H9 (cell line): ENCODE results near the gene ZBTB20. TPM values are rescaled to one million over a fixed set of nuclear protein-coding genes. Genes with fewer than 3 reads are reported as not detected.

Experiments
- DNase-seq: peaks from one replicate; pipeline ENCODE4 v3.0.0-alpha.2; 2017
- H2AFZ ChIP-seq: one replicate; pipeline ENCODE4 v1.6.1; 2013; ENCODE audit warnings: mild to moderate bottlenecking, low read length, control low read depth, moderate library complexity
- H2AK5ac ChIP-seq: 2 replicates; pipeline ENCODE4 v1.6.1; 2013; ENCODE audit warnings: low read length, control low read depth, mixed read lengths; ENCODE audit not compliant: insufficient read length
- H2BK120ac ChIP-seq: one replicate; pipeline ENCODE4 v1.6.1; 2013; ENCODE audit warnings: low read depth, mild to moderate bottlenecking, low read length, control low read depth, inconsistent platforms; ENCODE audit not compliant: poor library complexity, severe bottlenecking
- H2BK12ac ChIP-seq: 2 replicates; pipeline ENCODE4 v1.6.1; 2013; ENCODE audit warnings: low read length, control low read depth, mixed read lengths, low read depth; ENCODE audit not compliant: insufficient read length
- H2BK15ac ChIP-seq: 2 replicates; pipeline ENCODE4 v1.6.1; 2013; ENCODE audit warnings: low read depth, low read length, control low read depth
- H2BK20ac ChIP-seq: one replicate; pipeline ENCODE4 v1.6.1; 2013; ENCODE audit warnings: low read depth, mild to moderate bottlenecking, low read length, control low read depth, inconsistent platforms; ENCODE audit not compliant: poor library complexity, severe bottlenecking
- H2BK5ac ChIP-seq: 2 replicates; pipeline ENCODE4 v1.6.1; 2013; ENCODE audit warnings: low read length, control low read depth, mixed read lengths; ENCODE audit not compliant: insufficient read length
- H3K14ac ChIP-seq: 2 replicates; pipeline ENCODE4 v1.6.1; 2013; ENCODE audit warnings: low read length, control low read depth; ENCODE audit not compliant: insufficient read depth
- H3K18ac ChIP-seq: 2 replicates; pipeline ENCODE4 v1.6.1; 2013; ENCODE audit warnings: low read depth, mild to moderate bottlenecking, mixed read lengths, low read length, control low read depth; ENCODE audit not compliant: insufficient read length
- H3K23ac ChIP-seq: 2 replicates; pipeline ENCODE4 v1.6.1; 2013; ENCODE audit warnings: low read length, control low read depth, mixed read lengths, low read depth; ENCODE audit not compliant: insufficient read length
- H3K23me2 ChIP-seq: 2 replicates; pipeline ENCODE4 v1.6.1; 2013; ENCODE audit warnings: low read depth, mild to moderate bottlenecking, mixed read lengths, low read length, control low read depth; ENCODE audit not compliant: insufficient read length, poor library complexity, severe bottlenecking
- H3K27ac ChIP-seq: 2 replicates; pipeline ENCODE4 v1.5.1; 2013; ENCODE audit warnings: low read length, control low read depth, mixed read lengths, low read depth; ENCODE audit not compliant: insufficient read length
- H3K27me3 ChIP-seq: 2 replicates; pipeline ENCODE4 v1.6.1; 2013; ENCODE audit warnings: low read length, control low read depth, inconsistent platforms; ENCODE audit not compliant: insufficient read depth
- H3K4ac ChIP-seq: 2 replicates; pipeline ENCODE4 v1.6.1; 2013; ENCODE audit warnings: low read depth, mild to moderate bottlenecking, control low read depth, inconsistent platforms, low read length, moderate library complexity
- H3K4me1 ChIP-seq: 2 replicates; pipeline ENCODE4 v1.6.1; 2013; ENCODE audit warnings: low read length, control low read depth, inconsistent platforms; ENCODE audit not compliant: insufficient read depth
- H3K4me2 ChIP-seq: 2 replicates; pipeline ENCODE4 v1.6.1; 2013; ENCODE audit warnings: low read length, control low read depth, mixed read lengths; ENCODE audit not compliant: insufficient read length, insufficient read depth
- H3K56ac ChIP-seq: 2 replicates; pipeline ENCODE4 v1.6.1; 2013; ENCODE audit warnings: low read depth, mild to moderate bottlenecking, mixed read lengths, low read length, control low read depth; ENCODE audit not compliant: insufficient read length
- H3K79me1 ChIP-seq: 2 replicates; pipeline ENCODE4 v1.6.1; 2013; ENCODE audit warnings: low read depth, mild to moderate bottlenecking, moderate library complexity, low read length, control low read depth, inconsistent platforms; ENCODE audit not compliant: insufficient read depth, poor library complexity, severe bottlenecking
- H3K79me2 ChIP-seq: 2 replicates; pipeline ENCODE4 v1.6.1; 2013; ENCODE audit warnings: low read length, control low read depth, inconsistent platforms; ENCODE audit not compliant: insufficient read depth
- H3K9ac ChIP-seq: 2 replicates; pipeline ENCODE4 v1.6.1; 2013; ENCODE audit warnings: low read length, control low read depth, mixed read lengths; ENCODE audit not compliant: insufficient read length; ENCODE audit errors: extremely low read depth
- H3K9me3 ChIP-seq: one replicate; pipeline ENCODE4 v1.6.1; 2013; ENCODE audit warnings: low read depth, low read length, inconsistent platforms; ENCODE audit not compliant: control insufficient read depth
- H3T11ph ChIP-seq: one replicate; pipeline ENCODE4 v1.6.1; 2013; ENCODE audit warnings: mild to moderate bottlenecking, low read length, control low read depth, inconsistent platforms
- H4K20me1 ChIP-seq: one replicate; pipeline ENCODE4 v1.6.1; 2013; ENCODE audit not compliant: control insufficient read depth, insufficient read length, insufficient read depth
- H4K5ac ChIP-seq: 2 replicates; pipeline ENCODE4 v1.6.1; 2013; ENCODE audit warnings: low read depth, mild to moderate bottlenecking, mixed read lengths, low read length, control low read depth; ENCODE audit not compliant: insufficient read length
- H4K8ac ChIP-seq: replicated peaks from 2 replicates; pipeline ENCODE4 v1.6.1; 2013; ENCODE audit warnings: low read length, control low read depth, mixed read lengths, low read depth; ENCODE audit not compliant: insufficient read length
- H4K91ac ChIP-seq: 2 replicates; pipeline ENCODE4 v1.6.1; 2013; ENCODE audit warnings: low read depth, mild to moderate bottlenecking, moderate library complexity, mixed read lengths, low read length, control low read depth; ENCODE audit not compliant: insufficient read length
- H3K27ac Mint-ChIP-seq, 3 experiments: 2 replicates in 2 of 3; 3 replicates in 1 of 3; pipeline ENCODE4 v1.8.0; 2020 to 2021; ENCODE audit warnings: mixed read lengths in 3 of 3, mild to moderate bottlenecking in 1 of 3, moderate library complexity in 1 of 3
- H3K27me3 Mint-ChIP-seq: 2 replicates; pipeline ENCODE4 v1.8.0; 2021; ENCODE audit warnings: low read depth, mild to moderate bottlenecking, moderate library complexity, mixed read lengths
- H3K36me3 Mint-ChIP-seq, 3 experiments: 2 replicates in 2 of 3; 3 replicates in 1 of 3; pipeline ENCODE4 v1.8.0; 2020 to 2021; ENCODE audit warnings: low read depth in 3 of 3, mixed read lengths in 3 of 3; ENCODE audit not compliant: insufficient read depth in 1 of 3
- H3K4me1 Mint-ChIP-seq, 2 experiments: 2 replicates each; pipeline ENCODE4 v1.8.0; 2020; ENCODE audit warnings: mixed read lengths in 2 of 2
- H3K4me3 Mint-ChIP-seq, 2 experiments: 2 replicates in 1 of 2; 3 replicates in 1 of 2; pipeline ENCODE4 v1.8.0; 2020 to 2021; ENCODE audit warnings: mild to moderate bottlenecking in 2 of 2, mixed read lengths in 2 of 2, moderate library complexity in 1 of 2
- H3K9me3 Mint-ChIP-seq, 2 experiments: 2 replicates in 1 of 2; 3 replicates in 1 of 2; pipeline ENCODE4 v1.8.0; 2020; ENCODE audit warnings: mild to moderate bottlenecking in 2 of 2, mixed read lengths in 2 of 2, moderate library complexity in 1 of 2
- WGBS: extraction: QIAGEN DNeasy Blood & Tissue Kit; methylation state at CpG from one replicate; pipeline ENCODE4 v1.1.7; 2013; ENCODE audit warnings: missing lambda C conversion rate, low lambda C conversion rate, mixed read lengths; ENCODE audit not compliant: insufficient read length; ENCODE audit errors: extremely low coverage; 5-methylcytosine and 5-hydroxymethylcytosine counted together
- total RNA-seq: library from RNA; stranded (reverse); gene quantifications from 2 replicates; pipeline ENCODE4 v1.2.1, GENCODE V29; 2021
- TF ChIP-seq, protein P1 (sequence below): fragments of 200-600 bp; sonication (generic); conservative IDR thresholded peaks from 3 replicates; pipeline ENCODE4 v1.8.0; 2021; ENCODE audit warnings: antibody characterized with exemption, mild to moderate bottlenecking

The ZBTB20 gene
- total RNA-seq, 1 experiment from 2014 or later: 0.70 TPM

DNA sequence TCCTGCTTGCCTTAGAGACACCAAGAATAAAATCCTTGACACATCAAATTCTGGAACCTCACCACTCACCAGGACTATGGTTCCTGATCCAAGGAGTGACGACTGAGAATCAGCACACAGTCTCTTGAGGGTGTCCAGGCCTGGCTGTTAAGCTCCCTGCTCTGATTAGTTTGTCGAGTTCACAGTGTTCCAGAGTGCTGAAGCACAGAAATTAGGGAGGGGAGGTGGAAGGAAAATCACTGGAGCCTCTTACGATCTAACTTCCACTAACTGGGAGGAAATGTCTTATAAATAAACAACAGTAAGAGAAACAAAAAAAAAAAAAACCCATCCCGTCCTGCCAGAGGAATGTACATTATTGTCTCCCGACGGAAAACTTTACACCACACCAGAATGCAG, 523.0 kb downstream of the ZBTB20 start:
- H3K9me3 Mint-ChIP-seq: no peaks in the 10 kb centered on the region
- H3K4me1 ChIP-seq: no peaks in the 10 kb centered on the region; the same call in 1 of the 2 replicates
- H3K79me2 ChIP-seq: no peaks in the 10 kb centered on the region
- H4K5ac ChIP-seq: no peak overlapping the region
- H4K20me1 ChIP-seq: no peaks in the 10 kb centered on the region
- TF ChIP-seq, protein P1, sequence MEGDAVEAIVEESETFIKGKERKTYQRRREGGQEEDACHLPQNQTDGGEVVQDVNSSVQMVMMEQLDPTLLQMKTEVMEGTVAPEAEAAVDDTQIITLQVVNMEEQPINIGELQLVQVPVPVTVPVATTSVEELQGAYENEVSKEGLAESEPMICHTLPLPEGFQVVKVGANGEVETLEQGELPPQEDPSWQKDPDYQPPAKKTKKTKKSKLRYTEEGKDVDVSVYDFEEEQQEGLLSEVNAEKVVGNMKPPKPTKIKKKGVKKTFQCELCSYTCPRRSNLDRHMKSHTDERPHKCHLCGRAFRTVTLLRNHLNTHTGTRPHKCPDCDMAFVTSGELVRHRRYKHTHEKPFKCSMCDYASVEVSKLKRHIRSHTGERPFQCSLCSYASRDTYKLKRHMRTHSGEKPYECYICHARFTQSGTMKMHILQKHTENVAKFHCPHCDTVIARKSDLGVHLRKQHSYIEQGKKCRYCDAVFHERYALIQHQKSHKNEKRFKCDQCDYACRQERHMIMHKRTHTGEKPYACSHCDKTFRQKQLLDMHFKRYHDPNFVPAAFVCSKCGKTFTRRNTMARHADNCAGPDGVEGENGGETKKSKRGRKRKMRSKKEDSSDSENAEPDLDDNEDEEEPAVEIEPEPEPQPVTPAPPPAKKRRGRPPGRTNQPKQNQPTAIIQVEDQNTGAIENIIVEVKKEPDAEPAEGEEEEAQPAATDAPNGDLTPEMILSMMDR: no peak
- no peak overlapping the region for H3K23ac ChIP-seq
- H2BK5ac ChIP-seq: no peak overlapping the region
- no peaks in the 10 kb centered on the region for H3K23me2 ChIP-seq
- no peak overlapping the region; a peak in 1 of 7 replicates for H3K27ac Mint-ChIP-seq
- H3K27ac ChIP-seq: no peak overlapping the region
- H4K8ac ChIP-seq: peak overlapping the region; percentile 35
- H3K9ac ChIP-seq: no peak overlapping the region
- H3K36me3 Mint-ChIP-seq: no peaks in the 10 kb centered on the region
- no peak overlapping the region for H2BK120ac ChIP-seq
- no peak overlapping the region for H2BK15ac ChIP-seq
- no CpG with 5 or more reads among the region's 6 CpGs for WGBS
- H2BK20ac ChIP-seq: no peak overlapping the region
- no peak overlapping the region for H3K4ac ChIP-seq
- no peak overlapping the region for H3T11ph ChIP-seq
- no peak overlapping the region for H3K4me3 Mint-ChIP-seq
- DNase-seq: no peak
- peak overlapping the region; percentile 58 for H4K91ac ChIP-seq
- H3K18ac ChIP-seq: no peak overlapping the region
- no peaks in the 10 kb centered on the region for H3K79me1 ChIP-seq
- H2AFZ ChIP-seq: no peak overlapping the region
- H3K56ac ChIP-seq: no peak overlapping the region
- H3K27me3 Mint-ChIP-seq: no peaks in the 10 kb centered on the region
- H2AK5ac ChIP-seq: no peak overlapping the region
- no peak overlapping the region for H3K14ac ChIP-seq
- H3K4me1 Mint-ChIP-seq: peaks cover 9 to 17% of the 10 kb centered on the region in 2 experiments; a peak in 3 of 4 replicates
- no peaks in the 10 kb centered on the region for H3K9me3 ChIP-seq
- no peak overlapping the region for H3K4me2 ChIP-seq
- no peaks in the 10 kb centered on the region for H3K27me3 ChIP-seq
- H2BK12ac ChIP-seq: no peak overlapping the region
